ENCODE results near the gene ACYP2.
"Not testable (repeated sequence)": the region's sequence is repeated elsewhere in the genome, so short reads cannot be mapped to it uniquely, and the experiment has no call there.

Gene ACYP2

GRCh38 chr2:54310311-54310710, 194.9 kb downstream of the ACYP2 start:
- in situ Hi-C loops (cut with MboI; ENCODE audit: low sequenced_read_pairs) = no loop called here

- in situ Hi-C loops (cut with MboI; ENCODE audit: low sequenced_read_pairs) = no loop called here
Observed at GRCh38 chr2:54310961-54311360, 195.5 kb downstream of the ACYP2 start.

- in situ Hi-C loops (cut with MboI; ENCODE audit: low sequenced_read_pairs) = no loop called here
Observed at GRCh38 chr2:54313147-54313546, 197.7 kb downstream of the ACYP2 start.

- in situ Hi-C loops (cut with MboI; ENCODE audit: low sequenced_read_pairs) = no loop called here
Observed at GRCh38 chr2:54317973-54318372, 202.6 kb downstream of the ACYP2 start.

- in situ Hi-C loops (cut with MboI; ENCODE audit: low sequenced_read_pairs) = no loop called here
Observed at GRCh38 chr2:54318821-54319220, 203.4 kb downstream of the ACYP2 start.

- in situ Hi-C loops (cut with MboI; ENCODE audit: low sequenced_read_pairs) = no loop called here
Observed at GRCh38 chr2:54321047-54321446, 205.6 kb downstream of the ACYP2 start.

GRCh38 chr2:54324517-54324916, 209.1 kb downstream of the ACYP2 start:
- in situ Hi-C loops (cut with MboI; ENCODE audit: low sequenced_read_pairs) = not testable (repeated sequence)

- in situ Hi-C loops (cut with MboI; ENCODE audit: low sequenced_read_pairs) = no loop called here
Observed at GRCh38 chr2:54325148-54325547, 209.7 kb downstream of the ACYP2 start.

- in situ Hi-C loops (cut with MboI; ENCODE audit: low sequenced_read_pairs) = no loop called here
Observed at GRCh38 chr2:54329482-54330161, 214.2 kb downstream of the ACYP2 start.

- in situ Hi-C loops (cut with MboI; ENCODE audit: low sequenced_read_pairs) = no loop called here
Observed at GRCh38 chr2:54330162-54330925, 214.9 kb downstream of the ACYP2 start.

GRCh38 chr2:54330926-54331835, 215.8 kb downstream of the ACYP2 start:
- in situ Hi-C loops (cut with MboI; ENCODE audit: low sequenced_read_pairs) = no loop called here

GRCh38 chr2:54332386-54332785, 217.0 kb downstream of the ACYP2 start:
- in situ Hi-C loops (cut with MboI; ENCODE audit: low sequenced_read_pairs) = no loop called here

GRCh38 chr2:54336136-54336976, 220.9 kb downstream of the ACYP2 start:
- in situ Hi-C loops (cut with MboI; ENCODE audit: low sequenced_read_pairs) = no loop called here

GRCh38 chr2:54336977-54337255, 221.5 kb downstream of the ACYP2 start:
- in situ Hi-C loops (cut with MboI; ENCODE audit: low sequenced_read_pairs) = no loop called here

GRCh38 chr2:54341656-54342055, 226.2 kb downstream of the ACYP2 start:
- in situ Hi-C loops (cut with MboI; ENCODE audit: low sequenced_read_pairs) = no loop called here

- in situ Hi-C loops (cut with MboI; ENCODE audit: low sequenced_read_pairs) = no loop called here
Observed at GRCh38 chr2:54342603-54343002, 227.2 kb downstream of the ACYP2 start.

- in situ Hi-C loops (cut with MboI; ENCODE audit: low sequenced_read_pairs) = no loop called here
Observed at GRCh38 chr2:54347622-54348021, 232.2 kb downstream of the ACYP2 start.

GRCh38 chr2:54348646-54349045, 233.2 kb downstream of the ACYP2 start:
- in situ Hi-C loops (cut with MboI; ENCODE audit: low sequenced_read_pairs) = no loop called here

GRCh38 chr2:54350426-54350825, 235.0 kb downstream of the ACYP2 start:
- in situ Hi-C loops (cut with MboI; ENCODE audit: low sequenced_read_pairs) = no loop called here

- in situ Hi-C loops (cut with MboI; ENCODE audit: low sequenced_read_pairs) = no loop called here
Observed at GRCh38 chr2:54353216-54353615, 237.8 kb downstream of the ACYP2 start.

Data from HL-60/S4 treated with phorbol 12-myristate 13-acetate at 8.2 ng/mL for 4 days and 3 days (cell line).